HCT116 (cell line): ENCODE results near the gene CDKAL1. TPM values are rescaled to one million over a fixed set of nuclear protein-coding genes. Genes with fewer than 3 reads are reported as not detected.

Experiments used
- ATAC-seq: fragments of 200-7000 bp; cut with Tn5 transposase; 2 replicates; pipeline ENCODE4 v1.9.1; 2020; ENCODE audit warnings: mild to moderate bottlenecking, moderate library complexity
- BruUV-seq: library from RNA; stranded (reverse); fragments of 400-500 nt; replicated peaks from 2 replicates; lab custom pipeline; 2021; lab: Mats Ljungman, UMichigan
- CTCF ChIA-PET: fragments of 300-600 bp; sonication (Branson Sonifier 250); formaldehyde crosslinking; loops from one replicate; lab custom pipeline; 2021; ENCODE audit warnings: antibody characterized with exemption; lab: Charles Lee
- POLR2A ChIA-PET: fragments of 300-600, 350-600 bp; sonication (Branson Sonifier 250); formaldehyde crosslinking; loops from one replicate; lab custom pipeline; 2021; ENCODE audit warnings: antibody characterized with exemption; lab: Charles Lee
- RAD21 ChIA-PET, 2 experiments: fragments of 300-600 bp; sonication (Branson Sonifier 250); formaldehyde crosslinking; loops; one replicate each; lab custom pipeline; 2023; ENCODE audit warnings: low total read pairs in 2 of 2; ENCODE audit not compliant: uncharacterized antibody in 2 of 2, unreplicated experiment in 2 of 2, low non-redundant PET in 1 of 2; lab: Charles Lee
- DNase-seq: peaks from one replicate; pipeline ENCODE4 v3.0.0-alpha.2; 2010; ENCODE audit warnings: low read depth, low spot score
- H2AFZ ChIP-seq: fragments of 200-600 bp; shearing (Covaris generic), sonication (generic); 2 replicates; pipeline ENCODE4 v1.6.1; 2017; ENCODE audit warnings: low read depth, mixed run types, mixed read lengths, antibody characterized with exemption, low read length; ENCODE audit not compliant: poor library complexity, severe bottlenecking
- H3K27ac ChIP-seq: 2 replicates; pipeline ENCODE4 v1.5.1; 2012; ENCODE audit warnings: low read depth, low read length
- H3K27me3 ChIP-seq: fragments of 200-600 bp; sonication (generic); 2 replicates; pipeline ENCODE4 v1.6.1; 2016; ENCODE audit warnings: mixed run types, low read length, mixed read lengths; ENCODE audit not compliant: insufficient read depth
- H3K36me3 ChIP-seq, 2 experiments: fragments of 200-500 bp in 1 of 2; fragments of 200-600 bp in 1 of 2; sonication (Bioruptor generic) in 1 of 2; sonication (generic) in 1 of 2; 2 replicates each; pipeline versions ENCODE4 v1.5.1 to v1.6.1; 2014 to 2016; ENCODE audit warnings: low read length in 2 of 2, inconsistent platforms in 1 of 2, mixed read lengths in 1 of 2, mixed run types in 1 of 2; ENCODE audit not compliant: insufficient read depth in 2 of 2, control insufficient read depth in 1 of 2
- H3K4me1 ChIP-seq, 2 experiments: fragments of 200-600 bp in 1 of 2; sonication (generic) in 1 of 2; 2 replicates each; pipeline versions ENCODE4 v1.5.1 to v1.6.1; 2012 to 2017; ENCODE audit warnings: low read length in 2 of 2, inconsistent platforms in 1 of 2, mild to moderate bottlenecking in 1 of 2, mixed read lengths in 1 of 2, mixed run types in 1 of 2, moderate library complexity in 1 of 2; ENCODE audit not compliant: insufficient read depth in 2 of 2, control insufficient read depth in 1 of 2
- H3K4me2 ChIP-seq: fragments of 200-600 bp; sonication (generic); 2 replicates; pipeline ENCODE4 v1.6.1; 2017; ENCODE audit warnings: mixed run types, low read length, mixed read lengths
- H3K4me3 ChIP-seq, 2 experiments: fragments of 200-600 bp in 1 of 2; sonication (generic) in 1 of 2; replicated peaks in 1 of 2; 2 replicates each; pipeline ENCODE4 v1.5.1; 2011 to 2016; ENCODE audit warnings: low read length in 2 of 2, control low read depth in 1 of 2, low read depth in 1 of 2, mild to moderate bottlenecking in 1 of 2, mixed read lengths in 1 of 2, mixed run types in 1 of 2
- H3K79me2 ChIP-seq: fragments of 200-600 bp; sonication (generic); 2 replicates; pipeline ENCODE4 v1.6.1; 2017; ENCODE audit warnings: mild to moderate bottlenecking, mixed run types, low read length, moderate library complexity, mixed read lengths; ENCODE audit not compliant: insufficient read depth
- H3K9ac ChIP-seq: fragments of 200-600 bp; sonication (generic); 2 replicates; pipeline ENCODE4 v1.6.1; 2016; ENCODE audit warnings: low read length, mixed read lengths
- H3K9me2 ChIP-seq: fragments of 200-600 bp; sonication (generic), shearing (Covaris generic); 2 replicates; pipeline ENCODE4 v1.6.1; 2017; ENCODE audit warnings: mixed run types, mild to moderate bottlenecking, moderate library complexity; ENCODE audit not compliant: insufficient read depth
- H3K9me3 ChIP-seq, 2 experiments: fragments of 200-500 bp in 1 of 2; fragments of 200-600 bp in 1 of 2; sonication (Bioruptor generic) in 1 of 2; sonication (generic) in 1 of 2; 2 replicates each; pipeline ENCODE4 v1.6.1; 2014 to 2017; ENCODE audit warnings: low read length in 2 of 2, mixed read lengths in 2 of 2, inconsistent platforms in 1 of 2, low read depth in 1 of 2, mild to moderate bottlenecking in 1 of 2, mixed run types in 1 of 2, moderate library complexity in 1 of 2; ENCODE audit not compliant: control insufficient read depth in 1 of 2, insufficient read depth in 1 of 2
- H4K20me1 ChIP-seq: fragments of 200-600 bp; sonication (generic), shearing (Covaris generic); 2 replicates; pipeline ENCODE4 v1.6.1; 2017; ENCODE audit warnings: mixed run types, mild to moderate bottlenecking, moderate library complexity; ENCODE audit not compliant: insufficient read depth
- CEBPB ChIP-seq: IDR thresholded peaks from 2 replicates; pipeline ENCODE4 v1.6.1; 2012; ENCODE audit warnings: low read depth
- EGR1 ChIP-seq: IDR thresholded peaks from 2 replicates; pipeline ENCODE4 v1.6.1; 2012; ENCODE audit warnings: low read depth
- ELF1 ChIP-seq: IDR thresholded peaks from 2 replicates; pipeline ENCODE4 v1.6.1; 2012; ENCODE audit warnings: low read depth, borderline replicate concordance
- EZH2 ChIP-seq: fragments of 200-600 bp; sonication (generic); IDR thresholded peaks from 2 replicates; pipeline ENCODE4 v1.6.1; 2017; ENCODE audit warnings: antibody characterized with exemption, mixed run types
- EZH2phosphoT487 ChIP-seq: fragments of 200-600 bp; IDR thresholded peaks from 2 replicates; pipeline ENCODE4 v1.6.1; 2018; ENCODE audit warnings: antibody characterized with exemption, borderline replicate concordance
- JUND ChIP-seq: IDR thresholded peaks from 2 replicates; pipeline ENCODE4 v1.6.1; 2012
- MAX ChIP-seq: IDR thresholded peaks from 2 replicates; pipeline ENCODE4 v1.6.1; 2012
- POLR2A ChIP-seq: IDR thresholded peaks from 2 replicates; pipeline ENCODE4 v1.7.0; 2011; ENCODE audit warnings: borderline replicate concordance; ENCODE audit not compliant: insufficient read depth, insufficient read length; ENCODE audit errors: extremely low read depth
- POLR2AphosphoS5 ChIP-seq: IDR thresholded peaks from 2 replicates; pipeline ENCODE4 v1.6.1; 2011; ENCODE audit warnings: mild to moderate bottlenecking, low read depth, low read length, moderate library complexity
- SIN3A ChIP-seq: IDR thresholded peaks from 2 replicates; pipeline ENCODE4 v1.6.1; 2012; ENCODE audit warnings: low read depth
- SP1 ChIP-seq: IDR thresholded peaks from 2 replicates; pipeline ENCODE4 v1.6.1; 2012; ENCODE audit warnings: low read depth
- TCF7L2 ChIP-seq: IDR thresholded peaks from 2 replicates; pipeline ENCODE4 v1.7.0; 2011; ENCODE audit warnings: borderline replicate concordance, inconsistent platforms; ENCODE audit not compliant: insufficient read depth, insufficient read length; ENCODE audit errors: extremely low read depth
- ZBTB33 ChIP-seq: IDR thresholded peaks from 2 replicates; pipeline ENCODE4 v1.6.1; 2011; ENCODE audit warnings: mild to moderate bottlenecking, low read length, moderate library complexity; ENCODE audit not compliant: insufficient replicate concordance; ENCODE audit errors: extremely low read depth
- ZFX ChIP-seq: fragments of 450-650 bp; IDR thresholded peaks from 2 replicates; pipeline ENCODE4 v1.6.1; 2017
- ZNF274 ChIP-seq: fragments of 200-500 bp; sonication (Bioruptor generic); IDR thresholded peaks from 2 replicates; pipeline ENCODE4 v1.6.1; 2014; ENCODE audit warnings: mild to moderate bottlenecking, low read depth, low read length, inconsistent platforms
- intact Hi-C: fragments of 100-400 bp; cut with micrococcal nuclease; formaldehyde crosslinking; loops from 2 replicates; pipeline ENCODE4 v1.10.0; 2022
- total RNA-seq: library from RNA; stranded (reverse); gene quantifications from one replicate; pipeline ENCODE4 v1.2.1, GENCODE V29; 2021; ENCODE audit not compliant: unreplicated experiment

The CDKAL1 gene
- total RNA-seq, 1 experiment from 2014 or later: 14.9 TPM

DNA sequence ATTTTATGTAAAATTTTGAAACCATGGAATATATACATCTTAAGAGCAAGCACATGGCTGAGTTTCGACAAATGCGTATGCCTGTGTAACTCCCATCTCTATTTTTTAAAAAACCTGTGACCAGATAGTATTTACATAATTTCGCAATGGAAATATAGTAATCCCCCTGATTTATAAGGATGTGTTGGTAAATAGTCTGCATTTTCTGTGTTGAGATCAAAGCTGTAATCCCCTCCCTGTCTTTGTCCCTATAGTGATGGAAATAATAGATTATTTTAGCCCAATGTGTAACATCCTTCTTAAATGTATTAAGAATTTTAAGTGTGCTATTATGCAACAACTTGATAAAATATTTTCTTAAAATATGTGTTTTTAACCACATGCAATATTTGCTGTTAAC, 267.3 kb downstream of the CDKAL1 start:
- H3K27me3 ChIP-seq: no peaks in the 10 kb centered on the region
- no peak for ATAC-seq
- 0 out of 2 replicates have a peak, but pooled peaks cover under 1% of the 10 kb centered on the region for H4K20me1 ChIP-seq
- TF ChIP-seq POLR2AphosphoS5 (no peak), EZH2phosphoT487 (no peak), CEBPB (no peak), MAX (no peak), ZFX (no peak), EGR1 (no peak), EZH2 (no peak), TCF7L2 (no peak), ELF1 (no peak)
- TF ChIP-seq, all 23 proteins: peak for 0
- Histone ChIP-seq H3K9me2 (no peaks in the 10 kb centered on the region), H3K4me3 (no peak overlapping the region), H2AFZ (no peak overlapping the region), H3K9me3 (no peaks in the 10 kb centered on the region), H3K4me2 (no peak overlapping the region), H3K36me3 (no peaks in the 10 kb centered on the region), H3K9ac (no peak overlapping the region), H3K79me2 (no peaks in the 10 kb centered on the region), H3K27ac (no peak overlapping the region), H3K4me1 (peaks cover 0 to 5% of the 10 kb centered on the region in 2 experiments; a peak in 1 of 4 replicates)
- BruUV-seq: no TSS peak
- ChIA-PET RAD21 (no interaction called here), CTCF (no interaction called here), POLR2A (no interaction called here)
- intact Hi-C loops: no loop called here
- DNase-seq: no peak

- Histone ChIP-seq H3K36me3 (no peaks in the 10 kb centered on the region), H3K27ac (no peak overlapping the region), H3K27me3 (no peaks in the 10 kb centered on the region), H3K4me1 (peaks cover 0 to 5% of the 10 kb centered on the region in 2 experiments; a peak in 1 of 4 replicates), H3K4me2 (no peak overlapping the region), H3K9me3 (no peaks in the 10 kb centered on the region), H3K4me3 (no peak overlapping the region), H3K9me2 (no peaks in the 10 kb centered on the region), H3K9ac (no peak overlapping the region), H2AFZ (no peak overlapping the region), H4K20me1 (no peaks in the 10 kb centered on the region)
- ChIA-PET CTCF (no interaction called here), RAD21 (no interaction called here), POLR2A (no interaction called here)
- DNase-seq: no peak
- intact Hi-C loops: no loop called here
- no peak for TF ChIP-seq POLR2A
- TF ChIP-seq SIN3A: no peak
- TF ChIP-seq EGR1: no peak
- TF ChIP-seq SP1: no peak
- TF ChIP-seq ZBTB33: no peak
- TF ChIP-seq ZNF274: no peak
- no peak for TF ChIP-seq JUND
- TF ChIP-seq, all 23 proteins: peak for 0
- no TSS peak for BruUV-seq
- no peak for ATAC-seq
- no peaks in the 10 kb centered on the region for H3K79me2 ChIP-seq
Measured at GRCh38 chr6:20802596-20802995, 268.3 kb downstream of the CDKAL1 start.
